Measurements from ENCODE around the gene PPP1R11. TPM values are rescaled to one million over a fixed set of nuclear protein-coding genes. Genes with fewer than 3 reads are reported as not detected.

The PPP1R11 gene
- total RNA-seq, 1 donor from 2014 or later: 52.3 TPM

DNA sequence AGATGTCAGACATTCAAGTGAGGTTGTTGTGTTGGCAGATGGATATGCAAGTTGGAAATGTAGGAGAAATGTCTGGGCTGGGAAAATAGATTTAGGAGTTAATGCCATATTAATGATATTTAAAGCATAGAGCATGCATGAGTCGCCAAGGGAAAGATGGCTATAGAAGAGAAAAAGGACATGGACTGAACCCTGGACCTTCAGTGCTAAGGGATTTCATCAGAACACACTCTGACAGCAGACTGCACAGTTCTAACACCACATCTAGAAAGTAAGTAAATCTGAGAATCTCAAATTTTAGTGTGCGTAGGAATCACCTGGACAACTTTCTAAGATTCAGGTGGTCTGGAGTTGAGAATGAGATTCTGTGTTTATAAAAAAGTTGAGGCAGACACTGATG, 23.3 kb upstream of the PPP1R11 start:
- no peak overlapping the region for H3K27ac Mint-ChIP-seq (ENCODE audit: unreplicated experiment)
- no peaks in the 10 kb centered on the region for H3K4me1 Mint-ChIP-seq (ENCODE audit: low read depth, unreplicated experiment)
- no peak for DNase-seq
- no peaks in the 10 kb centered on the region for H3K9me3 Mint-ChIP-seq (ENCODE audit: unreplicated experiment)
- H3K27me3 Mint-ChIP-seq (ENCODE audit: unreplicated experiment): no peaks in the 10 kb centered on the region
- no peaks in the 10 kb centered on the region for H3K36me3 Mint-ChIP-seq (ENCODE audit: unreplicated experiment)
- TF ChIP-seq, protein P1, sequence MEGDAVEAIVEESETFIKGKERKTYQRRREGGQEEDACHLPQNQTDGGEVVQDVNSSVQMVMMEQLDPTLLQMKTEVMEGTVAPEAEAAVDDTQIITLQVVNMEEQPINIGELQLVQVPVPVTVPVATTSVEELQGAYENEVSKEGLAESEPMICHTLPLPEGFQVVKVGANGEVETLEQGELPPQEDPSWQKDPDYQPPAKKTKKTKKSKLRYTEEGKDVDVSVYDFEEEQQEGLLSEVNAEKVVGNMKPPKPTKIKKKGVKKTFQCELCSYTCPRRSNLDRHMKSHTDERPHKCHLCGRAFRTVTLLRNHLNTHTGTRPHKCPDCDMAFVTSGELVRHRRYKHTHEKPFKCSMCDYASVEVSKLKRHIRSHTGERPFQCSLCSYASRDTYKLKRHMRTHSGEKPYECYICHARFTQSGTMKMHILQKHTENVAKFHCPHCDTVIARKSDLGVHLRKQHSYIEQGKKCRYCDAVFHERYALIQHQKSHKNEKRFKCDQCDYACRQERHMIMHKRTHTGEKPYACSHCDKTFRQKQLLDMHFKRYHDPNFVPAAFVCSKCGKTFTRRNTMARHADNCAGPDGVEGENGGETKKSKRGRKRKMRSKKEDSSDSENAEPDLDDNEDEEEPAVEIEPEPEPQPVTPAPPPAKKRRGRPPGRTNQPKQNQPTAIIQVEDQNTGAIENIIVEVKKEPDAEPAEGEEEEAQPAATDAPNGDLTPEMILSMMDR (IDR thresholded peaks at IDR 0.05; ENCODE audit: partially characterized antibody, unreplicated experiment): no peak
- H3K4me3 Mint-ChIP-seq (ENCODE audit: unreplicated experiment): no peak overlapping the region

DNA sequence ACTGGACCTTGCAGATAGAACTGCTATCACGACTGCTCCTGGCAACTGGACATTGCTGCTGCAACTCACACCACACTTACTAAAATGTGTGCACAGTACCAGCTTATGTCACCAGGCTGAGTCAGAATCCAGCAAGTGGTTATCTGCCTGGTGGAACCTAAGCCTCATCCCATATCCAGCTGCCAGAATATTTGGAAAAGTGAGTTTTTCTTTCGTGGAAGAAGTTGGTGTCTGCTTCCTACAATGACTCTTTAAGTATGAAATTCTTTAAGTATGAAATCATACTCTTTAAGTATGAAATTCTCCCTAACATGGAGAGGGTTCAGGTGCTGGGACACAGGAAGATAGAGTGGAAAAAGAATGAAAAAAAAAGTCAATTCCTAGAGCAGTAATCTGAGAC, 22.4 kb upstream of the PPP1R11 start:
- H3K27ac Mint-ChIP-seq (ENCODE audit: unreplicated experiment): no peak overlapping the region
- TF ChIP-seq, protein P1 (IDR thresholded peaks at IDR 0.05; ENCODE audit: partially characterized antibody, unreplicated experiment): no peak
- no peaks in the 10 kb centered on the region for H3K27me3 Mint-ChIP-seq (ENCODE audit: unreplicated experiment)
- H3K9me3 Mint-ChIP-seq (ENCODE audit: unreplicated experiment): no peaks in the 10 kb centered on the region
- H3K4me3 Mint-ChIP-seq (ENCODE audit: unreplicated experiment): no peak overlapping the region
- H3K4me1 Mint-ChIP-seq (ENCODE audit: low read depth, unreplicated experiment): no peaks in the 10 kb centered on the region
- no peaks in the 10 kb centered on the region for H3K36me3 Mint-ChIP-seq (ENCODE audit: unreplicated experiment)
- DNase-seq: no peak

DNA sequence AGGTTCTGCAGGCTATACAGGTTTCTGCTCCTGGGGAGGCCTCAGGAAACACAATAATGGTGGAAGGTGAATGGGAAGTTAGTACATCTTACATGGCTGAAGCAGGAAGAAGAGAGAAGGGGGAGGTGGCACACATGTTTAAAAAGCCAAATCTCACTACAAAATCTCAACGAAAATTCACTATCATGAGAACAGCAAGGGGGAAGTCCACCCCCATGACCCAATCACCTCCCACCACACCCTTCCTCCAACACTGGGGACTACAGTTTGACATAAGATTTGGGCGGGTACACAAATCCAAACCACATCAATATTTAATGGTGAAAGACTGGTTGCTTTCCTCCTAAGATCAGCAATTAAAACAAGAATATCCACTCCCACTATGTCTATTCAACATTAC, 19.8 kb upstream of the PPP1R11 start:
- Mint-ChIP-seq H3K36me3 (ENCODE audit: unreplicated experiment) (no peaks in the 10 kb centered on the region), H3K27ac (ENCODE audit: unreplicated experiment) (no peak overlapping the region), H3K27me3 (ENCODE audit: unreplicated experiment) (no peaks in the 10 kb centered on the region), H3K4me1 (ENCODE audit: low read depth, unreplicated experiment) (no peaks in the 10 kb centered on the region), H3K9me3 (ENCODE audit: unreplicated experiment) (no peaks in the 10 kb centered on the region), H3K4me3 (ENCODE audit: unreplicated experiment) (no peak overlapping the region)
- TF ChIP-seq, protein P1 (IDR thresholded peaks at IDR 0.05; ENCODE audit: partially characterized antibody, unreplicated experiment): no peak
- no peak for DNase-seq

DNA sequence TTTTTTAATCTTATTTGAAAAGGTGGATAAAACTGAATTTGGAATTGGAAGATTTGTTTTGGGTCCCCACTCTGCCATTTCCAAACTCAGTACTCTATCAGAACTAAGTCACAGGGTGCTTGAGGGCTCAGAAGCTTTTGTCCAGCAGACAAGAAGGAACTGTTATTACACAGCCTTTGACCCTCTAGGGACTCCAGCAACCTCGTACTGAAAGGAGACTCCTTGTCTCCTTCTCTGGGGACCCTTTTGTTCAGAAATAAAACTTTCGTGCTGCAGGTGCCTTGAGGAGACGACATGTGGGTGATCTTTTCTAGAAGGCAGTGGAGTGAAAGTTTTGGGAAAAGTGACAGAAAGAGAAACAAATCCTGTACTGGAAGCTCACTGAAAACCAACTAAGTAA, 13.3 kb upstream of the PPP1R11 start:
- Mint-ChIP-seq H3K27ac (ENCODE audit: unreplicated experiment) (no peak overlapping the region), H3K4me1 (ENCODE audit: low read depth, unreplicated experiment) (no peaks in the 10 kb centered on the region), H3K9me3 (ENCODE audit: unreplicated experiment) (no peaks in the 10 kb centered on the region), H3K36me3 (ENCODE audit: unreplicated experiment) (no peaks in the 10 kb centered on the region), H3K4me3 (ENCODE audit: unreplicated experiment) (no peak overlapping the region), H3K27me3 (ENCODE audit: unreplicated experiment) (no peaks in the 10 kb centered on the region)
- no peak for DNase-seq
- TF ChIP-seq, protein P1 (IDR thresholded peaks at IDR 0.05; ENCODE audit: partially characterized antibody, unreplicated experiment): no peak

DNA sequence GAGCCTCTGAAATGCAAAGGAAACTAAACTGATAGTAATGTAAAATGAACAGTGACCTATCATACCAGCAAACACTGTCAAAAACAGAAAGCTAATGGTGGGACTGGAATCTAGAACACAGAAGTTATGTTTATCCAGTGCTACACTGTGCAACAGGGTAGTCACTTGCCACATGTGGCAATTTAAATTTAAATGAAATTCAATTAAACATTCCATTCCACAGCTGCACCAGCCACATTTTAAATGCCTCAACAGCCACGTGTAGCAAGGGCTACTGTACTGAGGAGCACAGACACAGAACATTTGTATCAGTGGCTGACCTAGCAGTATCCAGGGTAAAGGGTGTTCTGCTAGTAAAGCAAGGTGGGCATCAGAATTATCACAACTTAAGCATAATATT, 11.5 kb upstream of the PPP1R11 start:
- H3K4me3 Mint-ChIP-seq (ENCODE audit: unreplicated experiment): no peak overlapping the region
- TF ChIP-seq, protein P1 (IDR thresholded peaks at IDR 0.05; ENCODE audit: partially characterized antibody, unreplicated experiment): no peak
- H3K27me3 Mint-ChIP-seq (ENCODE audit: unreplicated experiment): no peaks in the 10 kb centered on the region
- no peak overlapping the region for H3K27ac Mint-ChIP-seq (ENCODE audit: unreplicated experiment)
- DNase-seq: no peak
- H3K4me1 Mint-ChIP-seq (ENCODE audit: low read depth, unreplicated experiment): no peaks in the 10 kb centered on the region
- no peaks in the 10 kb centered on the region for H3K9me3 Mint-ChIP-seq (ENCODE audit: unreplicated experiment)
- H3K36me3 Mint-ChIP-seq (ENCODE audit: unreplicated experiment): no peaks in the 10 kb centered on the region

Data from glutamatergic neuron (in vitro differentiated cells).